AG08395 (cell line): ENCODE data around the gene TM2D3.

Source experiments
- DNase-seq: peaks from one replicate; pipeline ENCODE4 v3.0.0; 2012; ENCODE audit warnings: mixed read lengths, low spot score

The TM2D3 gene

DNA sequence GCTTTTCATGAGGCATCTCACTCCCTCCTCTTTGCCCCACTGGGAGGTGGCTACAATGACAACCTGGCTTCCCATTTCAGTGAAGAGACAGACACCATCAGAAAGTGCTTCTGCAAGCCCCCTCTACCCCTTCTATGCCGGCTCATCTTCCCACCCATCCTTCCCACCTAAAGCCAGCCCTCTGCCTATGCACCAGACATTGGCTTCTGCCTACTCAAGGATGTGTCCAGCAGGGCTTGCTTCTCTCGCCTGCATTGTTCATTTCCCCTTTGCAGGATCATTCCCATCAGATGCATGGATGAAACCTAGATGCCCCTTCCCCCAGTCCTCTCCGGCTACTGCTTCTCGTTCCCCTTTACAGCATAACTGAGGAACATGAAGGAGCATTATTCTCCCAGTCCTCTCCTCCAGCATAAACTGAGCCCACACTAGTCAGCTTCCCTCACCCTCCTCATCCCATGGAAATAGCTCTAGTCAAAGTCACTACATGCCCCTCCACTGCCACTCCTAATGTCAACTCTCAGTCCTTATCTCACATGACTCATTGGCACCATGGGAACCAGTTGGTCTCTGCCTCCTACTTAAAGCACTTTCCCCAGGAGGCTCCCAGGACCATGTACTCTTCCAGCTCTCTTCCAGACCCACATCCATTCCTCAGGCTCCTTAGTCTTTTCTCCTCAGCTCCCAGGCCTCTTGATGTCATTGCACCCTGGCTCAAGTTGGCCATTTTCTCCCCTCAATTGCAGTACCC lies 47.9 kb downstream of the TM2D3 start:
- no peak for DNase-seq

DNA sequence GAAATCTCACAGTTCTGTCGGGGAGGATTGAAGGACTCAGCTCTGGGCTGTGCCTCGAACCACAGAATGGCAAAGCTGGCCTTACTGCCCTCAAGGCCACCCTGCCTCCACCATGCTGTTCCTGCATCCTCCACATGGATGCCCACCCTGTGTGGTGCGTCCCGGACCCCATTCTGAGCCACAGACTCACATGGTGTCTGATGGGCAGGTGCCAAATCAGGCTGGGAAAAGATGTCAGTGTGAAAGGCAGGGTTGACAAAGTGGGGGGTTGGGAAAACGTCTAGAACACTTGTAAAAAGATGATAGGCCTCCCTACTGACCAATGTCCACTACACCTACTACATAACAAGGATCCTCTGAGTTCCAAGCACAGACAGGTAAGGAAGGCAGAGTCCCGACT lies 49.4 kb downstream of the TM2D3 start:
- no peak for DNase-seq

DNA sequence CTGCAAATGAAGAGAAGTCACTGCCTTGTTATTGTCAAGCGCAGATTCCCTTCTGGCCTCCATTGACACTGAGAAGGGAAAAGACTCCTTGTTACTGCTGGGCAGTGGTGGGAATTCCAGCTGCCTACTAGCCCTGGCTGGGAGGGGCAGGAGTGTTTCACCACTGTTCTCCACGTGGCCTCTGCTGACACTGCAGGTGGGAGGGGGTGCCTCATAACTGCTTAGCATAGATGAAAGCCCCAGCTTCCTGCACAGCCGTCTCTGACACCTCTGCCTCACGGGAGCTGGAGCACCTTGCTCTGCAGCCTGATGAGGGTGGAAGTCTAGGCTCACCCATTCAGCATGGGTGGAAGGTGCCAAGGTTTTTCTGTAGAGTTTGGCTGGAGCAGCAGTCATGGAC lies 52.1 kb downstream of the TM2D3 start:
- DNase-seq: no peak

DNA sequence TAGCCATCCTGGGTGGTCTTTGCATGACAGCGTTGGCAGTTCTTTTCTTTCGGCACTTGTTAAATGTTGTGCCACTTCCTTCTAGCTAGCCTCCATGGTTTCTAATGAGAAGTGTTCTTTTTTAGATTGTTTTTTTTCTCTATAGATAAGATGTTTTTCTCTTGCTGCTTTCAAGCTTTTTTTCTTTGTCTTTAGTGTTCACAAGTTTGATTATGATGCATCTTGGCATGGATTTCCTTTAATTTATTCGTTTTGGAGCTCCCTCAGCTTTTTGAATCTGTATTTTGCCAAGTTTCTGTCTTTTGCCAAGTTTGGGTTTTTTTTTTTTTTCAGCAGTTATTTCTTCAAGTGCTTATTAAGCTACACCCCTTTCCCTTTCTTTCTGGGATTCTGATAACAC lies 53.1 kb downstream of the TM2D3 start:
- no peak for DNase-seq

DNA sequence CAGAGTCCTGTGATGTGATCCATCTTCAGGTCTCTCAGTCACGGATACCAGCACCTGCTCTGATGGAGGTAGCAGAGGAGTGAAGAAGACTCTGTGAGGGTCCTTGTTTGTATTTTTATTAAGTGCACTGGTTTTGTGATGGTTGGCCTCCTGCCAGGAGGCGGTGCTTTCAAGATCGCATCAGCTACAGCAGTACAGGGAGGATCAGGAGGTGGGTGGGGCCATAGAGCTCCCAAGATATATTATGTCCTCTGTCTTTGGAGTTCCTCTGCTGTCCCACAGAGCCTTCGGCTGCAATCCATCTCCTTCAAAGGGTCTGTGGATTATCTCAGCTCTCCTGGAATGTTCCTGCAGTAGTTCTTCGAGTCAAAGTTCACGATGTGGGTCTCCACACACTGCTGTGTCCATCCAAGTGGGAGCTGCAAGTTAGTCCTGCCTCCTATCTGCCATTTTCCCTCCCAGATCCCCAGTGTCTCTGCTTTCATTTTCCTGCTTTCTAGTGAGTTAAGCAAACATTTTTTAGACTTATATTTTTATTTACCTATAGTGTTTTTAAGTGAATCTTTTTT lies 54.7 kb downstream of the TM2D3 start:
- DNase-seq: no peak

DNA sequence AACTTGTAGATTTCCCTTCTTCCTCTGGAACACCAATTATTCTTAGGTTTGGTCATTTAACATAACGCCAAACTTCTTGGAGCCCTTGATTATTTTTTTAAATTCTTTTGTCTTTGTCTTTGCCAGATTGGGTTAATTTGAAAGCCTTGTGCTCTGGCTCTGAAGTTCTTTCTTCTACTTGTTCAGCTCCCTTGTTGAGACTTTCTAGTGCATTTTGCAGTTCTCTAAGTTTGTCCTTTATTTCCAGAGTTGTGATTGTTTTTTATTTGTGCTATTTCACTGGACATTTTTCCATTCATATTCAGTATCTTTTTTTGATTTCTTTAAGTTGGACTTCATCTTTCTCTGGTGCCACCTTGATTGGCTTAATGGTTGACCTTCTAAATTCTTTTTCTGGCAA lies 55.5 kb downstream of the TM2D3 start:
- no peak for DNase-seq
